ENCODE data around the gene EYA4. TPM values are rescaled to one million over a fixed set of nuclear protein-coding genes. Genes with fewer than 3 reads are reported as not detected.

EYA4 gene
- total and polyA plus RNA-seq, 7 donors, result 0.01 to 8.6 (median 0.82) TPM; not detected in 2

DNA sequence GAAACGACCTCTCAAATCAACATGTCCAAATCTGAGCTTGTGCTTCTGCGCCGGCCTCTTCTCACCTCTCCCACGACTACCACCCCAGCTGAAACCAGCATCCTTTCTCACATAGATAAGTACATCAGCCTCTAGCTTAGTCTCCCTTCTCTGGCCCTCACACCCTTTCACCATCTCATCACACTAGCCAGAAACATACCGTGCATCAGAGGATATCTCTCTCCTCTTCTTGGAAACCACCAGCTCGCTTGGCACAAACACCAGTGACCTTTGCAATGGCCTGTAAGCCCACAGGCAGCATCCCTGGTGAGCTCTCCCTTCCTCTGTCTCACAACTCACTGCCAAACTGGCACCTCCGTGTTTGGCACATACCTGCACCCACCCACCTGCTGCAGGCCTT lies 291.8 kb downstream of the EYA4 start:
- intact Hi-C loops (cut with DNase I), result no loop called here
- no peaks in the 10 kb centered on the region for H3K27me3 ChIP-seq
- WGBS, 2 donors, result 72 to 77% methylated on average over 7 of the region's 7 CpGs
- H3K9me3 ChIP-seq, result no peaks in the 10 kb centered on the region
- no peaks in the 10 kb centered on the region for H3K36me3 ChIP-seq
- H3K4me3 ChIP-seq, result no peak overlapping the region
- TF ChIP-seq CTCF (IDR thresholded peaks at IDR 0.05) (no peak), EP300 (IDR thresholded peaks at IDR 0.05) (no peak), POLR2AphosphoS5 (IDR thresholded peaks at IDR 0.05) (no peak), POLR2A (IDR thresholded peaks at IDR 0.05) (no peak)
- no peak overlapping the region for H3K27ac ChIP-seq
- no peak for DNase-seq
- no peaks in the 10 kb centered on the region for H3K4me1 ChIP-seq

- TF ChIP-seq POLR2AphosphoS5 (IDR thresholded peaks at IDR 0.05) (no peak), POLR2A (IDR thresholded peaks at IDR 0.05) (no peak), EP300 (IDR thresholded peaks at IDR 0.05) (no peak), CTCF (IDR thresholded peaks at IDR 0.05) (no peak)
- Histone ChIP-seq H3K36me3 (no peaks in the 10 kb centered on the region), H3K4me3 (no peak overlapping the region), H3K4me1 (peaks cover 0 to 15% (median 7%) of the 10 kb centered on the region in 4 donors), H3K27me3 (no peaks in the 10 kb centered on the region), H3K27ac (no peak overlapping the region), H3K9me3 (no peaks in the 10 kb centered on the region)
- intact Hi-C loops (cut with DNase I), result no loop called here
- no peak for DNase-seq
- WGBS, 2 donors, result 58 to 79% methylated on average over 3 of the region's 3 CpGs
These were observed 298.5 kb downstream of the EYA4 start for GRCh38 chr6:133539502-133540259.

DNA sequence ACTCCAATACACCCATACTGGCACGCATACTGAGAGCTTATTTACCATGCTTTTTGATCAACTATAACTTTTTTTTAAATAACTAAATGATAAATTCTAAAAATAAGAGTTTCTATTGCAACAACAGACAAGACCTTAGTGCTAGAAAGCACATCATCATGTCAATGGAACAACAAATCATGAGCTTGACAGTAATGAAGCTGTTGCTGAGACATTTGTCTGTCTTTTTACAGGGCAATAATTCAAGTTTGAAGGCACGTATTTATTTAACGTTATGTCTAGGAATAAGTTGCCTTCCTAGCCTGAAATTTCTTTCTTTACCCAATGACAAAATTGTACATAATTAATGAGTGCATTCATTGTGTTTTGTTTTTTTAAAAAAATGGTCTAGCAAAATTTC lies 299.2 kb downstream of the EYA4 start:
- Histone ChIP-seq H3K27ac (no peak overlapping the region), H3K4me1 (peaks cover 0 to 15% (median 7%) of the 10 kb centered on the region in 4 donors), H3K36me3 (no peaks in the 10 kb centered on the region), H3K9me3 (no peaks in the 10 kb centered on the region), H3K4me3 (no peak overlapping the region), H3K27me3 (no peaks in the 10 kb centered on the region)
- 54 to 55% methylated on average over 3 of the region's 3 CpGs for WGBS, 2 donors
- intact Hi-C loops (cut with DNase I), result no loop called here
- DNase-seq, result no peak
- TF ChIP-seq POLR2A (IDR thresholded peaks at IDR 0.05) (no peak), EP300 (IDR thresholded peaks at IDR 0.05) (no peak), CTCF (IDR thresholded peaks at IDR 0.05) (no peak), POLR2AphosphoS5 (IDR thresholded peaks at IDR 0.05) (no peak)

GRCh38 chr6:133541040-133541439 lies 299.9 kb downstream of the EYA4 start:
- WGBS, 2 donors, result 48 to 61% methylated on average over 2 of the region's 2 CpGs
- Histone ChIP-seq H3K4me3 (no peak overlapping the region), H3K27me3 (no peaks in the 10 kb centered on the region), H3K4me1 (peaks cover 0 to 15% (median 7%) of the 10 kb centered on the region in 4 donors), H3K36me3 (no peaks in the 10 kb centered on the region), H3K9me3 (no peaks in the 10 kb centered on the region), H3K27ac (no peak overlapping the region)
- DNase-seq, result no peak
- intact Hi-C loops (cut with DNase I), result no loop called here
- TF ChIP-seq POLR2A (IDR thresholded peaks at IDR 0.05) (no peak), CTCF (IDR thresholded peaks at IDR 0.05) (no peak), EP300 (IDR thresholded peaks at IDR 0.05) (no peak), POLR2AphosphoS5 (IDR thresholded peaks at IDR 0.05) (no peak)
